T-helper 2 cell treated with Interferon-gamma antibody and Interleukin-4, amounts not matched to agents 5 μg/mL and 100 μg/mL, for 36 hours (primary cell): ENCODE measurements around the gene LPIN3.

Source experiments
- DNase-seq: peaks from one replicate; pipeline ENCODE4 v3.0.0; 2021; ENCODE audit warnings: low spot score
- H3K27ac Mint-ChIP-seq: one replicate; pipeline ENCODE4 v1.8.0; 2021; ENCODE audit warnings: mild to moderate bottlenecking, mixed read lengths
- H3K27me3 Mint-ChIP-seq: one replicate; pipeline ENCODE4 v1.8.0; 2021; ENCODE audit warnings: low read depth, mixed read lengths
- H3K36me3 Mint-ChIP-seq: one replicate; pipeline ENCODE4 v1.8.0; 2021; ENCODE audit warnings: low read depth, mixed read lengths
- H3K4me1 Mint-ChIP-seq: one replicate; pipeline ENCODE4 v1.8.0; 2021; ENCODE audit warnings: low read depth, mixed read lengths
- H3K4me3 Mint-ChIP-seq: one replicate; pipeline ENCODE4 v1.8.0; 2022; ENCODE audit warnings: mild to moderate bottlenecking, moderate library complexity, mixed read lengths
- H3K9me3 Mint-ChIP-seq: one replicate; pipeline ENCODE4 v1.8.0; 2021; ENCODE audit warnings: mixed read lengths

The LPIN3 gene

DNA sequence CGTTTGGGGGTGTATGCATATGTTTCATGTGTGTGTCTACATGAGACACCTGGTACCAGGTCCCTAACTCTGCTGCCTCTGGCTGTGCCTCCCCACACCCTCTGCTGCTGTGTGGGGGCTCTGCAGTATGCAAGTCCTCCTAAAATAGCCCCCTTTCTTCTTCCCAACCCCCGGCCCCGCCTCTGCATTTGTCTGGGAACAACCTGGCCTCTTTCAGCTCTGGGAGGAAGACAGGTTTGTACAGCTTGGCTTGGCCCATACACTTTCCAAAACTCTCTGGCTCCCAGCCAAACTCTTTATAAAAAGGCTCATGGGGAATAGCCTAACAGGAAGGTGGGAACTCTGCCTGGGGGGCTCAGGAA, 53.1 kb downstream of the LPIN3 start:
- H3K4me1 Mint-ChIP-seq, result no peaks in the 10 kb centered on the region
- H3K4me3 Mint-ChIP-seq, result no peak overlapping the region
- DNase-seq, result no peak
- no peak overlapping the region for H3K27ac Mint-ChIP-seq
- no peaks in the 10 kb centered on the region for H3K36me3 Mint-ChIP-seq
- no peaks in the 10 kb centered on the region for H3K9me3 Mint-ChIP-seq
- H3K27me3 Mint-ChIP-seq, result no peaks in the 10 kb centered on the region

DNA sequence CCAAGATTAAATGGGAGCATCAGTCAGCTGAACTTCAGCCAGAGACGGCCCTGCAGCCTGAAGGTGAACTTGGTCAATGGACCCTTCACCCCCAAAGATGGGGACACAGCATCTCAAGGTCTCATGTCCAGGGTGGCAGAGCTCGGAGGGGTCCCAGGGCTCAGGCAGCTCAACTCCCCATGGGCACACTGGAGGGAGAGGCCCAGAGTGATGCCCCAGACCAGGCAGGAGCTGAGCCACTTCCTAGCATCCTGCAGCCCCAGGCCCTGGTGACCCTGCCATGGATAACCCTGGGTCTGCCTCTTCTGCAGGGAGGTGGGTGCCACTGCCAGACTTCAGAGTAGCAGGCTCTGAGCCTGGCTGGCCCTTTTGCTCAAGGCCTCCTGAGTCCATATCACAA, 53.5 kb downstream of the LPIN3 start:
- Mint-ChIP-seq H3K4me3 (no peak overlapping the region), H3K36me3 (no peaks in the 10 kb centered on the region), H3K27ac (no peak overlapping the region), H3K27me3 (no peaks in the 10 kb centered on the region), H3K4me1 (no peaks in the 10 kb centered on the region), H3K9me3 (no peaks in the 10 kb centered on the region)
- DNase-seq, result no peak

DNA sequence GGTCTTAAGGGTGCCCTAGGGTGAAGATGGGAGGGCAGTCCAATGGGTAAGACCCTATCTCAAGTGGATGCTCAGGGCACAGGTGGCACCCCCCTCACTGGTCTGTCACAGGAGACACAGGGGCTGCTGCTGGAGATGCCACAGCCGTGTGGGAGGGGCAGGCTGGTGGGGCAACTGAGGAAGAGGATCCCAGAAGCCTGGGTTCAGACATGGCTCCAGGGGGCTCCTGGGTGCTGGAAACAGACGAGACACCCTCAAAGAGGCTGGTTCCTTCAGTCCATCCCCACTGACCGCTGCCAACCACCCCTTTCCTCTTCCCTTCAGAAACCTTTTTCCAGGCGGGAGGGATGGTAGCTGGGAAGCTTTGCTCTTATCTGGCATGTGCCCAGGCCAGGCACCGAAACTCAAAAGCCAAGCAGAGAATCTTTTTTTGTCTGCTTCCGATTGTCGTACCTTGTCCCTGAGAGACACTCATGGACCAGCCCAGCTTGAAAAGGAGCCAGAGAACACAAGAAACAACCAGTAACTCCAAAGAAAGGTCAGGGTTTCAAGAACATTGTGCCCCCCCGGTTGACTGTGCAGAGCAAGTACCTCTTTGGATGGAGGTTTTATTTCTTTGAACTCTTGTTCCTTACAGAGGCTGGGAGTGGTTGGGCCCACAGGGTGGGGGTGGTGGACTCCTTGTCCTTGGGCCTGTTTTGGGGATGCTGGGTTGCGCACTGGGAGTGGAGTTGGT, 54.5 kb downstream of the LPIN3 start:
- Mint-ChIP-seq H3K36me3 (no peaks in the 10 kb centered on the region), H3K4me3 (no peak overlapping the region), H3K27ac (no peak overlapping the region), H3K9me3 (no peaks in the 10 kb centered on the region), H3K4me1 (no peaks in the 10 kb centered on the region), H3K27me3 (no peaks in the 10 kb centered on the region)
- DNase-seq, result no peak

DNA sequence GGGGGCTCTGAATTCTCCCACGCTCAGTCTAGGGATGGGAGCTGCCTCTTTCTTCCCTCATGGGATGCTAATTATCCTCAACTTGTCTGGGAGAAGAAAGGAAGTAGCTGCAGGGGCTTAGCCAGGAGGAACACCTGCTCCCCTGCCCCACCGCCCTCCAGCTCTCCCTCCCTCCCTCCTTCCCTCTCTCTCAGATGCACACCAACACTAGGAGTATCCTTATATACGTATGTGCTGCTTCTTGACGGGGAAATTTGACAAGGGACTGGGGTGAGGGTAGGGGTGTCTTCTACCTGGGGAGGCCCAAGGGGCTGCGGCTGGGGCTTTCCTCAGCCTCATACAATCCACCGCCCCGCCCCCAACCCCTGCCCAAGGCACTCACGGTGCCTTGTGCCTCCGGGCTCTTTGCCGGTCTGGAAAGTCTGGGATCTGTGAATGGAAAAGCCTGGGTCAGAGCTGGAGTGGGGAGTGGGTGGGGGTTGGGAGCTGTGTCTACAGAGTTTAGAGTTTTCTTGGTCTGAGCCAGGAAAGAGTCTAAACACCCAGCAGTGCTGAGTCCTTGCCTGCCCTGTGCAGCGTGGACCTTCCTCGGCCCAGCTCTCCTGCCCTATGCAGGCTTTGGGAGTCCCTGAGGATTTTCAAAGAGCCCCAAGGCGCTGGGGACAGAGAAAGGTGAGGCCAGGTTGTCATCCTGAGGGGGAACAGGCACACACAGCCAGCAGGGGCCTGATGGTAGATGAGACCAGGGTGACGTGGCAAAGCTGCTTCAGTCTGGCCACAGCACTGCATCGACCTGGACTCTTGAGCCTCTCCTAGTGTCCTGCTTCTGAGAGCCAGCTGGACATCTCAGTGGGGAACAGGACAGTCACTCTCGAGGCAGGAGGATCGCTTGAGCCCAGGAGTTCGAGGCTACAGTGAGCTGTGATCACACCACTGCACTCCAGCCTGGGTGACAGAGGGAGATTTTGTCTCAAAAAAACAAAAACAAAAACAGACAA, 55.3 kb downstream of the LPIN3 start:
- H3K27me3 Mint-ChIP-seq, result no peaks in the 10 kb centered on the region
- DNase-seq, result no peak
- H3K9me3 Mint-ChIP-seq, result no peaks in the 10 kb centered on the region
- no peak overlapping the region for H3K4me3 Mint-ChIP-seq
- no peak overlapping the region for H3K27ac Mint-ChIP-seq
- H3K36me3 Mint-ChIP-seq, result no peaks in the 10 kb centered on the region
- no peaks in the 10 kb centered on the region for H3K4me1 Mint-ChIP-seq

DNA sequence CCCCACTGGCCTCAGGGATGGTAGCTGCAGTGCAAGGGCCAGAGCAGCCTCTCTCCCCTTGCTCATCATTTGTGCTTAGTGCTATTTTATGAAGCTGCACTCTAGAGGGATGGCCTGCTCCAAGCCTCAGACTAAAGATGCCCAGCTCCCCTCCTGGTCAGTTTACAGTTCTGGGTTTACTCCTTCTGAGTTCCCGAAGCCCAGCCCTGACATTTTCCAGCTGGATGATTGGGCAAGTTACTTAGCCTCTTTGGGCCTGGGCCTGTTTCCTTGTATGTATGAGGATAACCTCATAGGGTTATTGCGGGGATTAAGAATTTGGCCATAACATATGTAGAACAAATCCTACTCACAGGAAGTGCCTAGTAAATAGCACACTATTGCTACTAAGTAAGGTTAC, 57.8 kb downstream of the LPIN3 start:
- no peaks in the 10 kb centered on the region for H3K9me3 Mint-ChIP-seq
- peaks cover 3% of the 10 kb centered on the region for H3K36me3 Mint-ChIP-seq
- H3K27me3 Mint-ChIP-seq, result no peaks in the 10 kb centered on the region
- DNase-seq, result no peak
- H3K4me3 Mint-ChIP-seq, result no peak overlapping the region
- no peak overlapping the region for H3K27ac Mint-ChIP-seq
- peaks cover 2% of the 10 kb centered on the region for H3K4me1 Mint-ChIP-seq

DNA sequence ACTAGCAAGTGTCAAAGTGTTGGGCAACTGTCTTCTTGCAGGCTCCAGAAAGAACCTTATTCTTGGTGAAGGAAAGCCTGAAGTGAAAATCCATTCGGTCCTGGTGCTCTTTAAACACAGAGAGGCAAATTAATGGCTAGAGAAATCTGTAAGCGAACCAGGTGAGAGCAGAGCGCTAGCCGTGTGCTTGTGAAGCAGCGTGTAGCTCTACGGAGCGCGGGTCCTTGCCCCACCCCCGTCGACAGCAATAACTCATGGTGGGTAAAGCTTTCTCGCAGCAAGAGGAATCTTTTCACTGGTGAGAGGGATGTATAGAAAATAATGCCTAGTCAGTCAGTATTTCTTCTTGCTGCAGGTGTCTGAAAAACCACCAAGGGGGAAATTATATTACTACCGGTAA, 63.0 kb downstream of the LPIN3 start:
- Mint-ChIP-seq H3K27ac (no peak overlapping the region), H3K9me3 (no peaks in the 10 kb centered on the region), H3K36me3 (peaks cover 14% of the 10 kb centered on the region), H3K4me1 (peaks cover 10% of the 10 kb centered on the region), H3K27me3 (no peaks in the 10 kb centered on the region), H3K4me3 (no peak overlapping the region)
- no peak for DNase-seq

DNA sequence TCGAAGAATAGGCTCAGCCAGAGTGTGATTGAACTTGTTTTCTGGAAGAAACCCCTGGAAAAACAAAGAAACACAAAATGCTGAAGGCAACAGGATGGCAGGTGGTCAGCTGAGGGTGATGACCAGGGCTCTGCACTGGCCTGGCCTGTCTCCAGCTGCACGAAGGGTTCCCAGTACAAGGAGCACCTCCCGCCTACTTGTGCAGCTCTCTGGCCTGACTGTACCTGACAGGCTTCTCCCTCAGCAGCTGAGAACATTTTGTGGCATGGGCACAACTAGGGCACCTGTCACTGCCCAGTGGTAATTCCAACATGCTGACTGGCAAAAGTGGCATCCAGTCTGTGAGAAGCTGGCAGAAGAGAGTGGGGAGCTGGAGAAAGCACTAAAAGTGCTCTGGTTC, 64.8 kb downstream of the LPIN3 start:
- no peak overlapping the region for H3K4me3 Mint-ChIP-seq
- H3K36me3 Mint-ChIP-seq, result peaks cover 22% of the 10 kb centered on the region
- H3K9me3 Mint-ChIP-seq, result no peaks in the 10 kb centered on the region
- H3K27ac Mint-ChIP-seq, result no peak overlapping the region
- no peaks in the 10 kb centered on the region for H3K27me3 Mint-ChIP-seq
- H3K4me1 Mint-ChIP-seq, result peaks cover 17% of the 10 kb centered on the region
- DNase-seq, result no peak

DNA sequence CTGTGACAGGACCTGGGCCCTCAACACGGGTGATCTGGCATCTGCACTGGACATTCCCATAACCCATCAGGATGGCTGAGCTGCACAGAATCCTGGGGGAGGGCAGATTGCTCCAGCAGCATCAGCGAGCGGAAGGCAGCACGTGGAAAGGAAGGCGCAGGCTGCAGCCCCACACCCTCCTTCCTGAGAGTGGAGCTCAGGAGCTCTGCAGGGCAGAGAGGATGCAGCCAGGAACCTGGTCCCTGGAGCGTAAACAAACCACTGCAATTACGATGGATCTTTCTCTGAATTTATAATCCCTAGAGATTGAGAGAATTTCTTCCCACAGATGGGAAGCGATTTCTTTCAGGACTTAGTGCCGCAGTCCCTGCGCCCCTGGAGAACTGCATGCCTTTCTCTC, 65.7 kb downstream of the LPIN3 start:
- Mint-ChIP-seq H3K4me1 (peaks cover 17% of the 10 kb centered on the region), H3K9me3 (no peaks in the 10 kb centered on the region), H3K27ac (no peak overlapping the region), H3K27me3 (no peaks in the 10 kb centered on the region), H3K36me3 (peaks cover 25% of the 10 kb centered on the region), H3K4me3 (no peak overlapping the region)
- DNase-seq, result no peak

DNA sequence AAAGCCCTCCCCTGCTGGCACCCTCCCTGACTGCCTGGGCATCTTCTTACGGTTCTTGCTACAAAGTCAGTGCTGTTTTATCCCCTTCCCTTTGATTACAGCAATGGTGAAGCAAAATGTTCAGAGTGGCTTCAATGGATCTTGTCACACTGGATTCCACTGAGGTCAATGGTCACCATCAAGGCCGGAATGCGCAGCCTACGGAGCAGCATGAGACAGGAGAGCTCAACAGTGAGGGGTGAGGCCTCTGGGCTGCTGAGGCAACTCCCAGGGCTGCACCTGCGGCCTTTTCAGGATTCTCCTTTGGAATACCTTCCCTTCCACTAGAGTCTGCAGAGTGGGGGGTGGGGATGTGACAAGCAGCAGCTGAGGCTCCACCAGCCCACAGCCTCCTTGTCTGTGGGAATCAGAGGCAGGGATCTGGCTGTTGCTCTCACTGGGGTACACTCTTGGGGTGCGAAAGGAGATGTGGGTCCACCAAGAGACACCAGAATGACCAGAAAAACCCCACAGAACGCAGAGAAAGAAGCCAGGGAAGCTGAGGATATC, 66.3 kb downstream of the LPIN3 start:
- DNase-seq, result no peak
- Mint-ChIP-seq H3K9me3 (no peaks in the 10 kb centered on the region), H3K36me3 (peaks cover 26% of the 10 kb centered on the region), H3K4me3 (no peak overlapping the region), H3K27ac (no peak overlapping the region), H3K27me3 (no peaks in the 10 kb centered on the region), H3K4me1 (peaks cover 17% of the 10 kb centered on the region)

DNA sequence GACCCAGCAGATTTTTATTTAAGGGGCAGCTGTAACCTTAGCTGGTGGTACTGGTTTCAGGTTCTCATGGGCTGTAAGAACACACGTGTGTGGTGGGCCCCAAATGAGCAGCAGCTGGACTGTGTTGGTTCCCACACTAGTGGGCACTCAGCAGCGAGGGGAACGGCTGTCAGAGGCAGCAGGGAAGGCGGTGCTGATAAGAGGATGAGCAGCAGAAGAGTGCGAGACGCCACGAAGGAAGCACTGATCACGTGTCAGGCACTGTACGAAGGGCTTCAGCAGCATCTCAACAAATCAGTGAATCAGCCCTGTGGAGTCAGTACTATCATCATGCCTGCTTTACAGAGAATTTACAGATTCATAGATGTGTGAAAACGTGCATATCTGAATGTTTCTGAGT, 67.0 kb downstream of the LPIN3 start:
- Mint-ChIP-seq H3K27me3 (no peaks in the 10 kb centered on the region), H3K27ac (peak overlapping the region; percentile 45), H3K4me3 (no peak overlapping the region), H3K36me3 (peaks cover 29% of the 10 kb centered on the region), H3K4me1 (peaks cover 17% of the 10 kb centered on the region), H3K9me3 (no peaks in the 10 kb centered on the region)
- DNase-seq, result no peak

DNA sequence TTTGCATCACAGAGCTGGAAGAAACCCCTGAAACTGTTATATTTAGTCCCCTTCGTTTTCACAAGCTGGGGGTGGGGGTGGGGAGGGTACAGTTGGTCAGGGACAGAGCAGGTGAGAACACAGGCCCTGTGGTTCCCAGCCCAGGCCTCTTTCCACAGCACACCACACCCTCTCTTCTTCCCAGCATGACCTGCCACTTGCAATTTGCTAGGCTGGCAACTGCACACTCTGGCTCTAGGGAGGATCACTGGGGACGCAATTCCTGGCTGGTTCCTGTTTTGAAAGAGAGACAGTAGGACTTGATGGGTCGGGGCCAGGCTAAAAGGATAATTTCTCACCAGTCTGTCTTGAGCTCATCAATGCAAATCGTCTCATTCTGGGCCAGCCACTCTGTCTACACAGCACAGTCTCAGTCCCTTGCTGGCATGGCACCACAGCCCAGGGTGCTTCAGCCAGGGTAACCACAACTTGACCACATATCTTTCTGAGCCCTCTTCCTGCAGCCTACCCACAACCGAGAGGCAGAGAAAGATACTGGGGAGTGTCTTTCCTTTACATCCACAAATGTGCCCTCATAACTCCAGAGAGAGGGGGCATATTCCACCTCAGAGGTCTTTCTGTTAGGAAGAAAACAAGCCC, 67.7 kb downstream of the LPIN3 start:
- Mint-ChIP-seq H3K9me3 (no peaks in the 10 kb centered on the region), H3K4me3 (peak overlapping the region; percentile 48), H3K4me1 (peaks cover 16% of the 10 kb centered on the region), H3K36me3 (peaks cover 28% of the 10 kb centered on the region), H3K27me3 (no peaks in the 10 kb centered on the region), H3K27ac (no peak overlapping the region)
- peak; percentile 6 for DNase-seq

DNA sequence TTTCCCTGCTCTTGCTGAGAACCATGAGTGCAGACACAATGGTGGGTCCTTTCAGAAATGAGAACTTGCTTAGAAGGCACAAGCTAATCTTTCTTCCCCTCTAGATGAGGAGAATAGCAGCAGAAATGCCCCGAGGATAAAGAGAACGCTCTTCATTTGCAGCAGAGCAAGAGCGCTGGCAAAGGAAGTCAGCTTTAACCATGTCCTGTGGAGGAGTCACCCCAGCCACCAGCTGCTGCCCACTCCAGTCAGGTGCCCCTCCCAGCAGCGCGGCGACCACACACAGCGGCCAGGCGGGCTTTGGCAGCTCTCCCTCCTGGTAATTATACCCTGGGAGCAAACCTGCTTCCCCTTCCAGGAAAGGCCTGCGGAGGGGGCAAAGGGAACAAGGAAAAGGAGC, 68.4 kb downstream of the LPIN3 start:
- no peak for DNase-seq
- Mint-ChIP-seq H3K27me3 (no peaks in the 10 kb centered on the region), H3K4me1 (peaks cover 18% of the 10 kb centered on the region), H3K36me3 (peaks cover 31% of the 10 kb centered on the region), H3K27ac (no peak overlapping the region), H3K9me3 (no peaks in the 10 kb centered on the region), H3K4me3 (no peak overlapping the region)
